Ishikawa (cell line): ENCODE measurements around the gene MBNL3.

Source experiments
- CEBPB ChIP-seq: IDR thresholded peaks from 2 replicates; pipeline ENCODE4 v1.6.1; 2012
- CREB1 ChIP-seq: IDR thresholded peaks from 2 replicates; pipeline ENCODE4 v1.6.1; 2012; ENCODE audit warnings: low read depth
- EGR1 ChIP-seq: IDR thresholded peaks from 2 replicates; pipeline ENCODE4 v1.6.1; 2012
- EP300 ChIP-seq: IDR thresholded peaks from 2 replicates; pipeline ENCODE4 v1.6.1; 2012; ENCODE audit warnings: borderline replicate concordance
- NFIC ChIP-seq: IDR thresholded peaks from 2 replicates; pipeline ENCODE4 v1.6.1; 2012
- RAD21 ChIP-seq: IDR thresholded peaks from 2 replicates; pipeline ENCODE4 v1.6.1; 2012; ENCODE audit warnings: low read depth
- TCF12 ChIP-seq: IDR thresholded peaks from 2 replicates; pipeline ENCODE4 v1.6.1; 2012; ENCODE audit warnings: low read depth
- TEAD4 ChIP-seq: IDR thresholded peaks from 2 replicates; pipeline ENCODE4 v1.6.1; 2012
- USF1 ChIP-seq: IDR thresholded peaks from 2 replicates; pipeline ENCODE4 v1.6.1; 2012
- YY1 ChIP-seq: IDR thresholded peaks from 2 replicates; pipeline ENCODE4 v1.6.1; 2012; ENCODE audit warnings: low read depth
- ZBTB7A ChIP-seq: IDR thresholded peaks from 2 replicates; pipeline ENCODE4 v1.6.1; 2012; ENCODE audit warnings: low read depth
- TF ChIP-seq, protein P1 (sequence below): IDR thresholded peaks from 2 replicates; pipeline ENCODE4 v1.6.1; 2012
- TF ChIP-seq, protein P2 (sequence below): IDR thresholded peaks from 2 replicates; pipeline ENCODE4 v1.6.1; 2012; ENCODE audit warnings: low read depth, mild to moderate bottlenecking

GRCh38 chrX:132468454-132468853 is 20.4 kb downstream of the MBNL3 start:
- TF ChIP-seq, protein P1, sequence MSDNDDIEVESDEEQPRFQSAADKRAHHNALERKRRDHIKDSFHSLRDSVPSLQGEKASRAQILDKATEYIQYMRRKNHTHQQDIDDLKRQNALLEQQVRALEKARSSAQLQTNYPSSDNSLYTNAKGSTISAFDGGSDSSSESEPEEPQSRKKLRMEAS: no peak
- TF ChIP-seq USF1: no peak
- no peak for TF ChIP-seq CREB1
- TF ChIP-seq YY1: no peak
- TF ChIP-seq ZBTB7A: no peak
- TF ChIP-seq RAD21: no peak
- no peak for TF ChIP-seq EGR1
- no peak for TF ChIP-seq NFIC
- TF ChIP-seq, protein P2, sequence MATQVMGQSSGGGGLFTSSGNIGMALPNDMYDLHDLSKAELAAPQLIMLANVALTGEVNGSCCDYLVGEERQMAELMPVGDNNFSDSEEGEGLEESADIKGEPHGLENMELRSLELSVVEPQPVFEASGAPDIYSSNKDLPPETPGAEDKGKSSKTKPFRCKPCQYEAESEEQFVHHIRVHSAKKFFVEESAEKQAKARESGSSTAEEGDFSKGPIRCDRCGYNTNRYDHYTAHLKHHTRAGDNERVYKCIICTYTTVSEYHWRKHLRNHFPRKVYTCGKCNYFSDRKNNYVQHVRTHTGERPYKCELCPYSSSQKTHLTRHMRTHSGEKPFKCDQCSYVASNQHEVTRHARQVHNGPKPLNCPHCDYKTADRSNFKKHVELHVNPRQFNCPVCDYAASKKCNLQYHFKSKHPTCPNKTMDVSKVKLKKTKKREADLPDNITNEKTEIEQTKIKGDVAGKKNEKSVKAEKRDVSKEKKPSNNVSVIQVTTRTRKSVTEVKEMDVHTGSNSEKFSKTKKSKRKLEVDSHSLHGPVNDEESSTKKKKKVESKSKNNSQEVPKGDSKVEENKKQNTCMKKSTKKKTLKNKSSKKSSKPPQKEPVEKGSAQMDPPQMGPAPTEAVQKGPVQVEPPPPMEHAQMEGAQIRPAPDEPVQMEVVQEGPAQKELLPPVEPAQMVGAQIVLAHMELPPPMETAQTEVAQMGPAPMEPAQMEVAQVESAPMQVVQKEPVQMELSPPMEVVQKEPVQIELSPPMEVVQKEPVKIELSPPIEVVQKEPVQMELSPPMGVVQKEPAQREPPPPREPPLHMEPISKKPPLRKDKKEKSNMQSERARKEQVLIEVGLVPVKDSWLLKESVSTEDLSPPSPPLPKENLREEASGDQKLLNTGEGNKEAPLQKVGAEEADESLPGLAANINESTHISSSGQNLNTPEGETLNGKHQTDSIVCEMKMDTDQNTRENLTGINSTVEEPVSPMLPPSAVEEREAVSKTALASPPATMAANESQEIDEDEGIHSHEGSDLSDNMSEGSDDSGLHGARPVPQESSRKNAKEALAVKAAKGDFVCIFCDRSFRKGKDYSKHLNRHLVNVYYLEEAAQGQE: no peak
- TF ChIP-seq CEBPB: no peak
- no peak for TF ChIP-seq TEAD4
- TF ChIP-seq TCF12: no peak
- no peak for TF ChIP-seq EP300
